Ascending aorta (tissue), 2 donors: ENCODE data around the gene SPG7. TPM values are rescaled to one million over a fixed set of nuclear protein-coding genes. Genes with fewer than 3 reads are reported as not detected.
"Not testable (repeated sequence)": the region's sequence is repeated elsewhere in the genome, so short reads cannot be mapped to it uniquely, and the experiment has no call there.

Experiments
- DNase-seq, 2 donors: peaks; one replicate each; pipeline ENCODE4 v3.0.0-alpha.2; 2019; ENCODE audit warnings: low spot score in 2 of 2
- H3K27ac ChIP-seq, 2 donors: fragments of 200-600 bp; sonication (generic); one replicate each; pipeline ENCODE4 v1.5.1; 2016 to 2017; ENCODE audit warnings: mild to moderate bottlenecking in 1 of 2
- H3K27me3 ChIP-seq: fragments of 200-600 bp; sonication (generic); one replicate; pipeline ENCODE4 v1.5.1; 2017
- H3K36me3 ChIP-seq, 2 donors: fragments of 200-600 bp; sonication (generic); one replicate each; pipeline ENCODE4 v1.5.1; 2016
- H3K4me1 ChIP-seq, 2 donors: fragments of 200-600 bp; sonication (generic); one replicate each; pipeline ENCODE4 v1.5.1; 2016 to 2017; ENCODE audit warnings: mild to moderate bottlenecking in 1 of 2
- H3K4me3 ChIP-seq, 2 donors: fragments of 200-600 bp; sonication (generic); one replicate each; pipeline ENCODE4 v1.5.1; 2016 to 2017; ENCODE audit warnings: mild to moderate bottlenecking in 1 of 2
- H3K9me3 ChIP-seq, 2 donors: fragments of 200-600 bp; sonication (generic); one replicate each; pipeline ENCODE4 v1.5.1; 2016
- intact Hi-C: fragments of 100-400 bp; cut with DNase I; formaldehyde crosslinking; loops from one replicate; pipeline ENCODE4 v1.15.1; 2023
- total RNA-seq: library from RNA; depleted of rRNA; stranded (reverse); fragments of >200 nt; gene quantifications from one replicate; pipeline ENCODE4 v1.1.0, GENCODE V29; 2016
- TF ChIP-seq, protein P1 (sequence below), 3 experiments: fragments of 200-600 bp in 2 of 3; fragments of 450-650 bp in 1 of 3; sonication (generic) in 2 of 3; IDR thresholded peaks; one replicate each; pipeline ENCODE4 v1.5.1; 2016 to 2019; ENCODE audit warnings: antibody characterized with exemption in 3 of 3, mild to moderate bottlenecking in 1 of 3, moderate library complexity in 1 of 3

The SPG7 gene
- 108 TPM for total RNA-seq

DNA sequence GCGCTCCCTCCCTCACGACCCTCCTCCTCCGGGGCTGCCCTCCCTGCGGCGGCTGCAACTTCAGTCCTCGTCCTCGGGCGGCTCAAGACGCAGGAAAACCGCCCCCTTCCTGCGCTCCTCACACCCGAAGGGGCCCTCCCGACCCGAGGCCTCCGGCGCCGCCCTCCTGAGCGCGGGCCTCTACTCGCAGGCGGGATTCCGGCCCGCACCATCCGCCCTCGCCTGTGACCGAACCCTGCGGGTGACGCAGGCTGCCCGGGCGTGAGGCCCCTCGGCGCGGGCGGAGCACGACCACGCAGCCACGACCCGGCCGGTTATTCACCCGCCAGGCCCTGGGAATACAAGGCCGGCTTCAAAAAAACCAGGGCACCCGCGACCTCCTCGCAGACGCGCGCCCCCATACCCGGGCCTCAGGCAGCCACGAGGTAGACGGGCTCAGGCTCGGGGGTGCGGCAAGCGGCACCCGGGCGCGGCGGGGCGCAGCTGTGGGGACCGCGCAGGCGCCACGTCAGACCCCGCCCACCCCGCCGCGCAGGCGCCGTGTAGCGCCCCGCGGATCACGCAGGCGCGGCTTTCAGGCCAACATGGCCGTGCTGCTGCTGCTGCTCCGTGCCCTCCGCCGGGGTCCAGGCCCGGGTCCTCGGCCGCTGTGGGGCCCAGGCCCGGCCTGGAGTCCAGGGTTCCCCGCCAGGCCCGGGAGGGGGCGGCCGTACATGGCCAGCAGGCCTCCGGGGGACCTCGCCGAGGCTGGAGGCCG is at the start of gene SPG7:
Gene SPG7 (plus strand): TSS at position 570 of the 757 bp plus-strand sequence. CDS start 15 bp downstream, at position 585.
- Histone ChIP-seq H3K27me3 (no peaks in the 10 kb centered on the region), H3K4me3 (peak within 1 kb of the TSS; percentile 66 to 97), H3K27ac (peak within 1 kb of the TSS; percentile 94 to 96), H3K9me3 (no peaks in the 10 kb centered on the region), H3K36me3 (peaks cover 23 to 26% of the 10 kb centered on the region in 2 donors), H3K4me1 (peaks cover 8 to 24% of the 10 kb centered on the region in 2 donors)
- TF ChIP-seq, protein P1, sequence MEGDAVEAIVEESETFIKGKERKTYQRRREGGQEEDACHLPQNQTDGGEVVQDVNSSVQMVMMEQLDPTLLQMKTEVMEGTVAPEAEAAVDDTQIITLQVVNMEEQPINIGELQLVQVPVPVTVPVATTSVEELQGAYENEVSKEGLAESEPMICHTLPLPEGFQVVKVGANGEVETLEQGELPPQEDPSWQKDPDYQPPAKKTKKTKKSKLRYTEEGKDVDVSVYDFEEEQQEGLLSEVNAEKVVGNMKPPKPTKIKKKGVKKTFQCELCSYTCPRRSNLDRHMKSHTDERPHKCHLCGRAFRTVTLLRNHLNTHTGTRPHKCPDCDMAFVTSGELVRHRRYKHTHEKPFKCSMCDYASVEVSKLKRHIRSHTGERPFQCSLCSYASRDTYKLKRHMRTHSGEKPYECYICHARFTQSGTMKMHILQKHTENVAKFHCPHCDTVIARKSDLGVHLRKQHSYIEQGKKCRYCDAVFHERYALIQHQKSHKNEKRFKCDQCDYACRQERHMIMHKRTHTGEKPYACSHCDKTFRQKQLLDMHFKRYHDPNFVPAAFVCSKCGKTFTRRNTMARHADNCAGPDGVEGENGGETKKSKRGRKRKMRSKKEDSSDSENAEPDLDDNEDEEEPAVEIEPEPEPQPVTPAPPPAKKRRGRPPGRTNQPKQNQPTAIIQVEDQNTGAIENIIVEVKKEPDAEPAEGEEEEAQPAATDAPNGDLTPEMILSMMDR (IDR thresholded peaks at IDR 0.05): no peak
- peak; percentile 19 to 87 for DNase-seq
- intact Hi-C loops: loop anchor here (1.0 to 5.0 kb wide), 5 partner anchors 18 to 266 kb away; partner anchors contain the start of genes ANKRD11, CHMP1A and SPATA33

DNA sequence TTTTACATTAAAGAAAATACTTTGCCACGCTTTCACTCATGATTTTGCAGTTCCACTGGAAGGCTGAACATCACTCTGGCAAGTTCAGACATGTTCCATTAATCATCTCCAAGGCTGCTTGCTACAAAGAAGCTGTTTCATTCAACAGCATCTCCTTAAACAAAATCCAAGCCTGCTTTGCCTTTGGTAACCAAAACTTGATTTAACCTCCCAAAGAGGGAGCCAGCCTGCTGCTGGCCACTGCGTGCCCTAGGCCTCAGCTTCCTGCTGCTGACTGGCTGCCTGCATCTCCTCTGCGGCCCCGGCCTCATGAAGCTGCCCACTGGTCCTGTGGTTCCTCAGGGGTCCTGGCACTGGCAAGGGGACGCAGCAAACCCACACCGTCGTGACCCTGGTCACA is 49.7 kb upstream of the SPG7 start:
- Histone ChIP-seq H3K27ac (no peak overlapping the region), H3K36me3 (no peaks in the 10 kb centered on the region), H3K27me3 (no peaks in the 10 kb centered on the region), H3K4me3 (no peak overlapping the region), H3K9me3 (no peaks in the 10 kb centered on the region), H3K4me1 (peaks cover 4 to 14% of the 10 kb centered on the region in 2 donors)
- TF ChIP-seq, protein P1 (IDR thresholded peaks at IDR 0.05): no peak
- intact Hi-C loops: no loop called here
- no peak for DNase-seq

DNA sequence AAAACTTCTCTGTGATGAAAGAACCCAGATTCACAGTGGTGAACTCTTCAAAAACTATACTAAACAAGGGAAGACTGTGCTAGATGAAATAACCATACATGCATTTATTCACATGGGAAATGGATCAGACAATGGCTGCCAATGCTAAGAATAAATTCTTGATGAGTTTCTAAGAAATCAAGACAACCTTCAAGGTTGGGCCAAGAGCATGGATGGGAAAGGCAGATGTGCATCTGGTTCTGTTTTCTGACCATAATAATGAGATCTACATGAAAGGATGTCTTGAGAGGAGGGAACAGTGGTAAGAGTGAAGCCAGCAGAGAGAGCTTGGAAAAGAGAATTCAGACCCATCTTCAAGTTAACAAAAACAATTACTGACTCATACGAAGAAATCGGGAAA is 49.2 kb upstream of the SPG7 start:
- Histone ChIP-seq H3K4me3 (no peak overlapping the region), H3K36me3 (no peaks in the 10 kb centered on the region), H3K4me1 (peaks cover 4 to 11% of the 10 kb centered on the region in 2 donors), H3K9me3 (no peaks in the 10 kb centered on the region), H3K27me3 (no peaks in the 10 kb centered on the region), H3K27ac (no peak overlapping the region)
- intact Hi-C loops: no loop called here
- DNase-seq: no peak
- TF ChIP-seq, protein P1 (IDR thresholded peaks at IDR 0.05): no peak

DNA sequence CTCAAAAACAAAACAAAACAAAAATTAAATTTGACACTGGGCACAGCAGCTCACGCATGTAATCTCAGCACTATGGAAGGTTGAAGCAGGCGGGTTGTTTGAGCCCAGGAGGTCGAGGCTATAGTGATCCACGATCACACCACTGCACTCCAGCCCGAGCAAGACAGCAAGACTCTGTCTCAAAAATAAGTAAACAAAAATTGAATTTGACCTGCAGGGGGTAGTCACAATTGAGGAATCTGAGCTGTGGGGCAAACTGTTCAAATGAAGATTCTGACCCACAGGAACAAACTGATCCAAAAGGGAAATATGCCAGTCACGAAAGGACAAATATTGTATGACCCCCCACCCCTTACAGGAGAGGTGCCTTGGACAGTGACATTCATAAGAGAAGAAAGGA is 47.6 kb upstream of the SPG7 start:
- intact Hi-C loops: no loop called here
- DNase-seq: no peak
- H3K4me1 ChIP-seq: peaks cover 4 to 7% of the 10 kb centered on the region in 2 donors

DNA sequence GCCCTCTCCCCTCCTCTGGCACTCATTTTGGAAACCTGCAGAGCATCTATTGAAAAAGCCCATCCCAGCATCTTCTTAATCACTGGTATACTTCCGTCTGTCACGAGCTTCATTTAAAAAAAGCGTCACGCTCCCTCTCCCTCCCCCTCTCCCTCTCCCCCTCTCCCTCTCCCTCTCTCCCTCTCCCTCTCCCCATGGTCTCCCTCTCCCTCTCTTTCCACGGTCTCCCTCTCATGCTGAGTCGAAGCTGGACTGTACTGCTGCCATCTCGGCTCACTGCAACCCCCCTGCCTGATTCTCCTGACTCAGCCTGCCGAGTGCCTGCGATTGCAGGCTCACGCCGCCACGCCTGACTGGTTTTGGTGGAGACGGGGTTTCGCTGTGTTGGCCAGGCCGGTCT is 46.3 kb upstream of the SPG7 start:
- DNase-seq, H3K27ac ChIP-seq, H3K9me3 ChIP-seq, intact Hi-C loops, H3K4me1 ChIP-seq, H3K27me3 ChIP-seq, H3K36me3 ChIP-seq, H3K4me3 ChIP-seq: not testable (repeated sequence)

More for the DNA sequence above, 47.6 kb upstream of the SPG7 start:
- no peaks in the 10 kb centered on the region for H3K9me3 ChIP-seq
- H3K27ac ChIP-seq: no peak overlapping the region
- TF ChIP-seq, protein P1 (IDR thresholded peaks at IDR 0.05): no peak
- H3K27me3 ChIP-seq: no peaks in the 10 kb centered on the region
- H3K4me3 ChIP-seq: no peak overlapping the region
- H3K36me3 ChIP-seq: no peaks in the 10 kb centered on the region

GRCh38 chr16:89462639-89463038 is 45.6 kb upstream of the SPG7 start:
- H3K27ac ChIP-seq, H3K4me1 ChIP-seq, H3K27me3 ChIP-seq, H3K4me3 ChIP-seq, intact Hi-C loops, DNase-seq, H3K36me3 ChIP-seq, H3K9me3 ChIP-seq: not testable (repeated sequence)

- not testable (repeated sequence) for H3K36me3 ChIP-seq, H3K4me1 ChIP-seq, DNase-seq
Measured at GRCh38 chr16:89463312-89463711, 44.9 kb upstream of the SPG7 start.

More at GRCh38 chr16:89463312-89463711, 44.9 kb upstream of the SPG7 start:
- H3K27me3 ChIP-seq, H3K4me3 ChIP-seq, H3K27ac ChIP-seq, H3K9me3 ChIP-seq, intact Hi-C loops: not testable (repeated sequence)
